PC-9 (cell line): ENCODE measurements around the gene LIMA1. TPM values are rescaled to one million over a fixed set of nuclear protein-coding genes. Genes with fewer than 3 reads are reported as not detected.
A peak's percentile ranks its signal among the peaks of the same experiment; 100 is the strongest.
"Not testable (repeated sequence)": the region's sequence is repeated elsewhere in the genome, so short reads cannot be mapped to it uniquely, and the experiment has no call there.

Source experiments
- BruUV-seq: library from RNA; stranded (reverse); fragments of 400-500 nt; replicated peaks from 2 replicates; lab custom pipeline; 2021; lab: Mats Ljungman, UMichigan
- CTCF ChIA-PET: fragments of 300-600 bp; sonication (Branson Sonifier 250); formaldehyde crosslinking; loops from one replicate; lab custom pipeline; 2022; ENCODE audit warnings: antibody characterized with exemption; lab: Charles Lee
- POLR2A ChIA-PET: fragments of 300-600 bp; sonication (Branson Sonifier 250); formaldehyde crosslinking; loops from one replicate; lab custom pipeline; 2022; ENCODE audit warnings: antibody characterized with exemption; ENCODE audit not compliant: unreplicated experiment; lab: Charles Lee
- DNase-seq, 2 experiments: peaks; one replicate each; pipeline versions ENCODE4 v3.0.0 to v3.0.0-alpha.2; 2015 to 2022; ENCODE audit warnings: mixed read lengths in 1 of 2
- H2AFZ ChIP-seq: fragments of 200-600 bp; sonication (generic); 2 replicates; pipeline ENCODE4 v1.8.1; 2017; ENCODE audit warnings: antibody characterized with exemption
- H3F3A ChIP-seq: fragments of 200-600 bp; sonication (generic); 2 replicates; pipeline ENCODE4 v1.8.1; 2017; ENCODE audit warnings: antibody characterized with exemption, mild to moderate bottlenecking, low read depth; ENCODE audit not compliant: insufficient read depth
- H3K27ac ChIP-seq: fragments of 200-600 bp; sonication (generic); 2 replicates; pipeline ENCODE4 v1.6.1; 2016; ENCODE audit warnings: mixed run types
- H3K27me3 ChIP-seq: fragments of 200-600 bp; sonication (generic); 2 replicates; pipeline ENCODE4 v1.6.1; 2016; ENCODE audit warnings: low read depth, mixed run types; ENCODE audit not compliant: insufficient read depth
- H3K36me3 ChIP-seq: fragments of 200-600 bp; sonication (generic); 2 replicates; pipeline ENCODE4 v1.6.1; 2016; ENCODE audit warnings: low read depth, mixed run types
- H3K4me1 ChIP-seq: fragments of 200-600 bp; sonication (generic); replicated peaks from 2 replicates; pipeline ENCODE4 v1.6.1; 2016; ENCODE audit warnings: mixed run types; ENCODE audit not compliant: insufficient read depth
- H3K4me2 ChIP-seq: fragments of 200-600 bp; sonication (generic); 2 replicates; pipeline ENCODE4 v1.6.1; 2017; ENCODE audit warnings: mixed run types
- H3K4me3 ChIP-seq: fragments of 200-600 bp; sonication (generic); 2 replicates; pipeline ENCODE4 v1.6.1; 2016; ENCODE audit warnings: mixed run types
- H3K79me2 ChIP-seq: fragments of 200-600 bp; sonication (generic); 2 replicates; pipeline ENCODE4 v1.6.1; 2017; ENCODE audit warnings: low read depth, mixed run types
- H3K9me2 ChIP-seq: fragments of 200-600 bp; sonication (generic); 2 replicates; pipeline ENCODE4 v1.8.1; 2017; ENCODE audit warnings: mild to moderate bottlenecking; ENCODE audit not compliant: insufficient read depth
- H3K9me3 ChIP-seq: fragments of 200-600 bp; sonication (generic); 2 replicates; pipeline ENCODE4 v1.8.1; 2016; ENCODE audit warnings: low read depth; ENCODE audit not compliant: insufficient read depth
- H4K20me1 ChIP-seq: fragments of 200-600 bp; sonication (generic); 2 replicates; pipeline ENCODE4 v1.8.1; 2017; ENCODE audit not compliant: insufficient read depth
- CTCF ChIP-seq: fragments of 200-600 bp; sonication (generic); conservative IDR thresholded peaks from 2 replicates; pipeline ENCODE4 v1.6.1; 2017; ENCODE audit warnings: mixed run types, antibody characterized with exemption, mild to moderate bottlenecking, moderate library complexity
- EZH2 ChIP-seq: fragments of 200-600 bp; sonication (generic); IDR thresholded peaks from 2 replicates; pipeline ENCODE4 v1.8.0; 2017; ENCODE audit warnings: antibody characterized with exemption, low read depth
- intact Hi-C: fragments of 100-400 bp; cut with micrococcal nuclease; formaldehyde crosslinking; loops from one replicate; pipeline ENCODE4 v1.10.0; 2022; ENCODE audit not compliant: unreplicated experiment
- total RNA-seq: library from RNA; stranded (reverse); gene quantifications from 2 replicates; pipeline ENCODE4 v1.2.3, GENCODE V29; 2021

LIMA1 gene
- total RNA-seq, 1 experiment from 2014 or later: 98.6 TPM

GRCh38 chr12:50219544-50219943 lies 63.8 kb downstream of the LIMA1 start:
- peak overlapping the region; percentile 87; the same call in 1 of the 2 replicates for H3K27ac ChIP-seq
- H3K4me2 ChIP-seq: no peak overlapping the region
- no peaks in the 10 kb centered on the region for H3K9me3 ChIP-seq
- H3K4me1 ChIP-seq: peaks cover 92% of the 10 kb centered on the region
- TF ChIP-seq CTCF: no peak
- no peak for TF ChIP-seq EZH2
- H3K27me3 ChIP-seq: no peaks in the 10 kb centered on the region
- H3K79me2 ChIP-seq: peaks cover 55% of the 10 kb centered on the region
- DNase-seq: no peak
- BruUV-seq: no TSS peak
- peaks cover 57% of the 10 kb centered on the region for H3F3A ChIP-seq
- ChIA-PET POLR2A (interaction anchor here (0.6 kb wide), 1 partner anchor 83 kb away, joined by 37 read pairs; no protein-coding TSS in a partner anchor), CTCF (no interaction called here)
- no peaks in the 10 kb centered on the region for H3K9me2 ChIP-seq
- no peak overlapping the region for H3K4me3 ChIP-seq
- intact Hi-C loops: no loop called here
- no peaks in the 10 kb centered on the region for H4K20me1 ChIP-seq
- no peak overlapping the region for H2AFZ ChIP-seq
- no peaks in the 10 kb centered on the region for H3K36me3 ChIP-seq

GRCh38 chr12:50219001-50219400 lies 64.3 kb downstream of the LIMA1 start:
- peak overlapping the region; percentile 41 for H3K4me2 ChIP-seq
- H3K9me2 ChIP-seq, H4K20me1 ChIP-seq, DNase-seq, H3K4me3 ChIP-seq, H2AFZ ChIP-seq, H3K9me3 ChIP-seq, intact Hi-C loops, H3K27me3 ChIP-seq, H3K36me3 ChIP-seq: not testable (repeated sequence)
- H3K79me2 ChIP-seq: peaks cover 59% of the 10 kb centered on the region
- BruUV-seq: TSS peak; percentile 41
- peaks cover 93% of the 10 kb centered on the region for H3K4me1 ChIP-seq
- H3K27ac ChIP-seq: peak overlapping the region; percentile 93
- CTCF ChIA-PET: interaction anchor here (0.7 kb wide), 1 partner anchor 853 kb away, joined by 3 read pairs; no protein-coding TSS in a partner anchor
- peaks cover 57% of the 10 kb centered on the region for H3F3A ChIP-seq
- POLR2A ChIA-PET: interaction anchor here (0.6 kb wide), 1 partner anchor 84 kb away, joined by 37 read pairs; no protein-coding TSS in a partner anchor

- Histone ChIP-seq H3K79me2 (peaks cover 62% of the 10 kb centered on the region), H3K9me2 (no peaks in the 10 kb centered on the region), H3K36me3 (peaks cover 2% of the 10 kb centered on the region; the same call in 1 of the 2 replicates), H3K4me1 (peaks cover 86% of the 10 kb centered on the region), H3F3A (peaks cover 56% of the 10 kb centered on the region), H3K4me2 (peak overlapping the region; percentile 41), H3K27ac (peak overlapping the region; percentile 93), H3K4me3 (no peak overlapping the region), H3K9me3 (no peaks in the 10 kb centered on the region), H3K27me3 (no peaks in the 10 kb centered on the region), H2AFZ (no peak overlapping the region), H4K20me1 (no peaks in the 10 kb centered on the region)
- intact Hi-C loops: loop anchor here (1.0 kb wide), 1 partner anchor 16 kb away; no protein-coding TSS in a partner anchor
- no TSS peak for BruUV-seq
- DNase-seq: peak; percentile 61 to 92
- no peak for TF ChIP-seq EZH2
- TF ChIP-seq CTCF: no peak
- CTCF ChIA-PET: interaction anchor here (0.6 to 0.7 kb wide), 2 partner anchors 231 to 852 kb away, joined by 3 to 9 read pairs; no protein-coding TSS in a partner anchor
- POLR2A ChIA-PET: interaction anchor here (0.7 kb wide), 2 partner anchors 18 to 36 kb away, joined by 5 to 19 read pairs; no protein-coding TSS in a partner anchor
Observed at GRCh38 chr12:50218386-50218785, 64.9 kb downstream of the LIMA1 start.
